Smooth muscle cell (in vitro differentiated cells): Measurements from ENCODE around the gene WFIKKN2. TPM values are rescaled to one million over a fixed set of nuclear protein-coding genes. Genes with fewer than 3 reads are reported as not detected.

ENCODE experiments used
- DNase-seq: peaks from one replicate; lab custom pipeline; 2025; ENCODE audit not compliant: unreplicated experiment; lab: John Stamatoyannopoulos, UW
- H2AFZ ChIP-seq: fragments of 200-600 bp; sonication (generic); 2 replicates; pipeline ENCODE4 v1.6.0; 2016; ENCODE audit warnings: antibody characterized with exemption, low read depth, mild to moderate bottlenecking
- H3F3A ChIP-seq: fragments of 200-600 bp; sonication (generic); 2 replicates; pipeline ENCODE4 v1.6.0; 2017; ENCODE audit warnings: antibody characterized with exemption, low read depth
- H3K27ac ChIP-seq: fragments of 200-600 bp; sonication (generic); 2 replicates; pipeline ENCODE4 v1.5.1; 2016; ENCODE audit warnings: low read depth, mild to moderate bottlenecking
- H3K27me3 ChIP-seq: fragments of 200-600 bp; sonication (generic); 2 replicates; pipeline ENCODE4 v1.6.1; 2016; ENCODE audit warnings: low read depth, mild to moderate bottlenecking
- H3K36me3 ChIP-seq: fragments of 200-600 bp; sonication (generic); 2 replicates; pipeline ENCODE4 v1.5.1; 2016; ENCODE audit warnings: low read depth
- H3K4me1 ChIP-seq: fragments of 200-600 bp; sonication (generic); 2 replicates; pipeline ENCODE4 v1.5.1; 2016; ENCODE audit warnings: low read depth
- H3K4me2 ChIP-seq: fragments of 200-600 bp; sonication (generic); 2 replicates; pipeline ENCODE4 v1.6.0; 2016; ENCODE audit warnings: mild to moderate bottlenecking
- H3K4me3 ChIP-seq: fragments of 200-600 bp; sonication (generic); 2 replicates; pipeline ENCODE4 v1.5.1; 2016; ENCODE audit warnings: mild to moderate bottlenecking
- H3K79me2 ChIP-seq: fragments of 200-600 bp; sonication (generic); 2 replicates; pipeline ENCODE4 v1.6.0; 2016; ENCODE audit warnings: low read depth, mild to moderate bottlenecking
- H3K9ac ChIP-seq: fragments of 200-600 bp; sonication (generic); 2 replicates; pipeline ENCODE4 v1.6.0; 2016; ENCODE audit warnings: low read depth
- H3K9me3 ChIP-seq: fragments of 200-600 bp; sonication (generic); replicated peaks from 2 replicates; pipeline ENCODE4 v1.5.1; 2016; ENCODE audit warnings: low read depth
- H4K20me1 ChIP-seq: fragments of 200-600 bp; sonication (generic); 2 replicates; pipeline ENCODE4 v1.6.0; 2016; ENCODE audit warnings: low read depth
- WGBS: methylation state at CpG from one replicate; pipeline ENCODE4 v1.1.7; 2016; ENCODE audit warnings: low lambda C conversion rate; 5-methylcytosine and 5-hydroxymethylcytosine counted together
- polyA plus RNA-seq: library from polyadenylated mRNA; unstranded; fragments of >200 nt; fragmentation: Nextera tagmentation; extraction: Ambion mirVana; gene quantifications from 2 replicates; pipeline ENCODE4 v1.2.1, GENCODE V29; 2016
- total RNA-seq: library from RNA; depleted of rRNA; stranded (reverse); fragments of >200 nt; gene quantifications from 2 replicates; pipeline ENCODE4 v1.2.3, GENCODE V29; 2014
- TF ChIP-seq, protein P1 (sequence below): fragments of 200-600 bp; sonication (generic); IDR thresholded peaks from 2 replicates; pipeline ENCODE4 v1.5.1; 2017; ENCODE audit warnings: borderline replicate concordance, mild to moderate bottlenecking, antibody characterized with exemption; ENCODE audit not compliant: insufficient read depth, poor library complexity, severe bottlenecking

The WFIKKN2 gene
- total and polyA plus RNA-seq, 2 experiments from 2014 or later: not detected

DNA sequence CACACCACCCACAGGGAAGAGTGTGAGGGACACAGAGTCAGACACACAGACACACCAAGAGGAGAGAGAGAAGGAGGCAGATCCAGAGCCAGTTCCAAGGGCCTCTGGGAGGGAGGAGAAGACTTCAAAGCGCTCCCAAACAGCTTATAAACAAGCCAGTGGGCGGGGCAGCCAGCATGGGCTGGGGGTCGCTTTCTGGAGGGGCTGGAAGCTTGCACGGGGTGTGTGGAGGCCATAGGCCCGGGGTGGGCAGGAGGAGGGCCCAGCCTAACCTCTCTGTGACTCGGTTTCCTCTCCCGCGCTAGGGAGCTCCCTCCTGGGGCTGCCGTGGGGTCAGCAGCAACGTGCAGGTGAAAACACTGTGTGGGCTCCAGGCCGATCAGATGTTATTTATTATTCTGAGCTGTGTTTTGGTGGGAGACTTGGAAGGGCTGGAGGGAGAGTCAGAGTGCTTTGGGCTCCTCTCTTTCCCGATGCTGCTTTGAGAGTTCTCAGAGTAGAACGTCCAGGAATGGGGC lies 2.5 kb upstream of the WFIKKN2 start:
- H2AFZ ChIP-seq: no peak overlapping the region
- H3F3A ChIP-seq: no peaks in the 10 kb centered on the region
- no peak overlapping the region for H3K4me2 ChIP-seq
- H3K4me1 ChIP-seq: peaks cover 21% of the 10 kb centered on the region
- no peak overlapping the region for H3K9ac ChIP-seq
- DNase-seq: no peak
- TF ChIP-seq, protein P1, sequence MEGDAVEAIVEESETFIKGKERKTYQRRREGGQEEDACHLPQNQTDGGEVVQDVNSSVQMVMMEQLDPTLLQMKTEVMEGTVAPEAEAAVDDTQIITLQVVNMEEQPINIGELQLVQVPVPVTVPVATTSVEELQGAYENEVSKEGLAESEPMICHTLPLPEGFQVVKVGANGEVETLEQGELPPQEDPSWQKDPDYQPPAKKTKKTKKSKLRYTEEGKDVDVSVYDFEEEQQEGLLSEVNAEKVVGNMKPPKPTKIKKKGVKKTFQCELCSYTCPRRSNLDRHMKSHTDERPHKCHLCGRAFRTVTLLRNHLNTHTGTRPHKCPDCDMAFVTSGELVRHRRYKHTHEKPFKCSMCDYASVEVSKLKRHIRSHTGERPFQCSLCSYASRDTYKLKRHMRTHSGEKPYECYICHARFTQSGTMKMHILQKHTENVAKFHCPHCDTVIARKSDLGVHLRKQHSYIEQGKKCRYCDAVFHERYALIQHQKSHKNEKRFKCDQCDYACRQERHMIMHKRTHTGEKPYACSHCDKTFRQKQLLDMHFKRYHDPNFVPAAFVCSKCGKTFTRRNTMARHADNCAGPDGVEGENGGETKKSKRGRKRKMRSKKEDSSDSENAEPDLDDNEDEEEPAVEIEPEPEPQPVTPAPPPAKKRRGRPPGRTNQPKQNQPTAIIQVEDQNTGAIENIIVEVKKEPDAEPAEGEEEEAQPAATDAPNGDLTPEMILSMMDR: no peak
- WGBS: 92% methylated on average over 9 of the region's 13 CpGs
- H3K27ac ChIP-seq: no peak overlapping the region
- H3K27me3 ChIP-seq: no peaks in the 10 kb centered on the region
- H3K79me2 ChIP-seq: no peaks in the 10 kb centered on the region
- no peak overlapping the region for H3K4me3 ChIP-seq
- H3K36me3 ChIP-seq: no peaks in the 10 kb centered on the region
- H3K9me3 ChIP-seq: no peaks in the 10 kb centered on the region
- H4K20me1 ChIP-seq: no peaks in the 10 kb centered on the region

DNA sequence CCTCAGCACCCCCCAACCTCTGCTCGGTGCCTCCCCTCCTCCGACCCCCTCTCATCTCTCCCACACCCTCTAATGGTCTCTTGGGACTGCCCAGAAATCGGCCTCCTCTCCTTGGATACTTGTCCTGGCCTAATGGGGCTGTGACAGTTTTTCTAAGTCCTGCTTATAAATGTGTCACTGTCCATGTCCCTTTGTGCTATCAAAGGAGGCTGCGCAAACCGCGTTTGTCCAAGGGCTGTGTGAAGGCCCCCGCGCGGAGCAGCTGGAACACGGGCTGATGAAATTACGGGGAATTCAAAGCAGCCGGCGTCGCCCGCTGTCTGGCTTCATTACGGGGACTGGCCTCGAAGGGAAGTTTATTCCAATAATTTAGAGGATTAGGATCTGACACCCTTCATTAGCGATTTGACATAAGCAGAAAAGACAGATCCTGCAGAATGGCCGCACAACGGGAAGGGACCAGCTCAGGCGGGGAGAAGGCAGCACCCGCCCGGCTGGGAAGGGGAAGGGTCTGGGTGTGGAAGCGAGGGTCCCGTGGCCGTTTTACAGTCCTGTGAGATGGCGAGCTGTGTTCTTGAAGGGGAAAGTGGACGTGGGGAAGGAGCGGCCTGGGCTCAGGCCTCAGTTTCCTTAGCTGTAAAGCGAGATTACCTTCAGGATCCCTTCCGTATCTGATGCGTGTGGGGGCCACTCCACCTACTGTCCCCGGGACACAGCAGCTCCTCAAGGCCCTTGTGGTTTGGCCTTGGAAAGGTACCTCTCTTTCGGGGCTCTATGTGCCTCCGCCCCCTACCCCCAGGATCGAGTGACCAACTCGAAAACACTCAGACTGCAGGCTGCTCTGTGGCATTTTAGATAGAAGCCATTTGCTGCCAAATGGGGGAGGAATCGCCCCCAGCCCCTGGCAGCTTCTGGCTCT lies 1.6 kb upstream of the WFIKKN2 start:
- 88% methylated on average over 35 of the region's 38 CpGs for WGBS
- H4K20me1 ChIP-seq: no peaks in the 10 kb centered on the region
- H3K36me3 ChIP-seq: no peaks in the 10 kb centered on the region
- no peak overlapping the region for H2AFZ ChIP-seq
- peaks cover 27% of the 10 kb centered on the region for H3K4me1 ChIP-seq
- H3K27ac ChIP-seq: no peak overlapping the region
- no peaks in the 10 kb centered on the region for H3K27me3 ChIP-seq
- H3K9ac ChIP-seq: no peak overlapping the region
- no peaks in the 10 kb centered on the region for H3K79me2 ChIP-seq
- no peak overlapping the region for H3K4me2 ChIP-seq
- H3F3A ChIP-seq: no peaks in the 10 kb centered on the region
- H3K9me3 ChIP-seq: no peaks in the 10 kb centered on the region
- TF ChIP-seq, protein P1: no peak
- DNase-seq: no peak
- no peak overlapping the region for H3K4me3 ChIP-seq

DNA sequence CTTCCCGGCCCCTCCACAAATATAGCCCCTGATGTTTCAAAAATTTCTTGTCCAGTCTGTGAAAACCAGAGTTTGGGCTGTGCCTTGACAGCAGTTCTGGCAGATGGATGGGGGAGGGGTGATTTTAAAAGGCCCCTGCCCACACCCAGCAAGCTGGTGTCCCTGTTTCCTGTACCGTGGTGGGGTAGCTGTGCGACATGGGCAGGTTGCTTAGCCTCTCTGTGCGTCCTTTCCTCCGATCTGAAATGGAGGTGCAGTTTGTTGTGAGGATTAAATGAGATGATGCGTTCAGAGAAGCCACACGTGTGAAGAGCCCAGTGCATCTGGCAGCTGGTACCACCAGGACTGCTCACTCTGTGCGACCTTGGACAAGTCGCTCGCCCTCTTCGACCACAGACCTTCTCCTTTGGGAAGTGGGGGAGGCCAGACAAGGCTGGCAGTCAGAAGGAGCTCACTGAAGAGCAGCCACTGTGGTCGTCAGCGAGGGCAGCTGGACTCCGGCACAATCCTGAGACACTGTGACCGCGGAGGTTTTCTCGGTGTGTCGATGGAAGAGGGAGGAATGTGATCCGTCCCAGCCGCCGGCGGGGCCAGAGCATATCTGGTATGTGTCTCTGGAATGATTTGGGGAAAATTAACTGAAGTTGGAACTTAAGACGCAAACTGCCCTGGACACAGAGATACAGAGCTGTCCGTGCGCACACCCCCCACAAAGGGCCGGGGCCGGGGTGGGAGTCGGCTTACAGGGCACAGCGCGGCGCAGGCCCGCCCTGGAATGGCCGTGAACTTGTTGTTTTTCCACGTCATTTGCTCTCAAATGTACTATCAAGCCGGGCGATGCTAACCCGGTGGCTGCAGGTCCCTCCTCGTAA lies 721 bp upstream of the WFIKKN2 start:
- Histone ChIP-seq H4K20me1 (no peaks in the 10 kb centered on the region), H3K79me2 (no peaks in the 10 kb centered on the region), H3K4me2 (no peak overlapping the region), H3K4me1 (peaks cover 27% of the 10 kb centered on the region), H3K9ac (no peak overlapping the region), H3K4me3 (no peak overlapping the region), H3K9me3 (no peaks in the 10 kb centered on the region), H3K27ac (no peak overlapping the region), H3K27me3 (no peaks in the 10 kb centered on the region), H2AFZ (no peak overlapping the region), H3K36me3 (no peaks in the 10 kb centered on the region), H3F3A (no peaks in the 10 kb centered on the region)
- TF ChIP-seq, protein P1: no peak
- DNase-seq: no peak
- WGBS: 74% methylated on average over 38 of the region's 38 CpGs
